HG03354 (cell line): Measurements from ENCODE around the gene CCNI.

Experiments
- ATAC-seq: cut with Tn5 transposase; IDR thresholded peaks from one replicate; pipeline ENCODE4 v1.9.1; 2021; ENCODE audit warnings: mild to moderate bottlenecking; ENCODE audit not compliant: unreplicated experiment, poor library complexity, severe bottlenecking

The CCNI gene

GRCh38 chr4:77012726-77013125 lies 63.1 kb downstream of the CCNI start:
- no peak for ATAC-seq

DNA sequence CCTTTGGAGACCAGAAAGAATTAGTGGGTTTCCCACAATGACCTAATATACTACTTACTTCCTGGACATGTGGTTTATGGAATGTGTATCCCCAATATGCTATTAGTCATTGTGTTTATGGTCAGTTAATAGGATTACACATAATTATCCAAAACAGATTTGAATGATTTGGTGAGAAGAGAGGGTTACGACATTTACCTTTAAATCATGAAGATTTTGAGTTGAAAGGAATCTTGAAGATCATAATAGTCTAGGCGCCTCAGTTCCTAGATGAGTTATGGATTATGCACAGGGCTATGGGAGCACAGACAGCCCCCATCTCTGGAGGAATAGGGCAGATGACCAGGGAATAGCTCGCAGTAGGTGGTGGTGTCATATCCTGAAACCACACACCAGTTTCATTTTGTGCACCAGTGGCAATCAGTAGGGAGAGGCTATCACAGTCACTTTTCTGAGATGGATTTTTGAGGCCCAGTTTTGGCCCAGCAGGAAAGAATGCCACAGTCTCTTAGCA lies 64.9 kb downstream of the CCNI start:
- no peak for ATAC-seq

GRCh38 chr4:77009511-77010115 lies 66.2 kb downstream of the CCNI start:
- no peak for ATAC-seq

DNA sequence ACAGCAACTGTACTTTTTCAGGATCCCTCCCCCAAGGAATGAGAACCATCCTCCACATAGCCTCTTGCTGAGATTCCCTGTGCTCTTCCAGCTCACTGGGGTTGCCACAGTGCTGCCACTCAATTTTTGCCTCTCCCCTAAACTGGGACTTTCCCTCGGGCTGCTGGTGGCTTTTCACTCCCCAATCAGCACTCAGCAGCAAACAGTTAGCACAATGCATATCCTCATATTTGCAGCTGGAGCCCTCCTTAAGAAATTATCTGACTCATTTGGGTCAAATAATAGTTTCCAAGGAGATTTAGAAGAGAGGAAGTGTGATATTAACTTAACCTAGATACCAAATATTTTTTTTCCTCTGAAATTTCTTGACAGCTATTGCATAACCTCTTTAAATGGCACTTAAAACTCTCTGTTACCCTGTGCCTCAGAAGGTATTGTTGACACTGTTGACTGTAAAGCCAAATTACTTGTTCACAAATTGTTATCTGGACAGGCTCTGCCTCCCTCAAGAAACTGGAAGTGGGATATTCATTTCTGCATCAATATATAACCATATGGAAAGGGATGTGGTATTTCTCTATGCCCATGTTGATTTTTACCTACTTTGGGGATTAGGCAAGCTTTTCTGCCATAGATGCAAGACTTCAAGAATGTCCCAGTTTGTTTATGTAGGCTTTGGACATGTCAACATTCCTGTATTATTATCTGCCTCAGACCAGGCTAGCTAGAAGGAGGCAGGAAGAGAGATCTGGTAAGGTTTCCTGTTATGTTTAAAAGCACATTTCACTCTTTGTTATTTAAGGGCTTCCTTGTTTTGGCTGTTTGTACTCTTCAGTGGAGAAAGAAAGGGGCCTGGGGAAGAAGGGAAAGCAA lies 68.2 kb downstream of the CCNI start:
- peak; percentile 90 for ATAC-seq

DNA sequence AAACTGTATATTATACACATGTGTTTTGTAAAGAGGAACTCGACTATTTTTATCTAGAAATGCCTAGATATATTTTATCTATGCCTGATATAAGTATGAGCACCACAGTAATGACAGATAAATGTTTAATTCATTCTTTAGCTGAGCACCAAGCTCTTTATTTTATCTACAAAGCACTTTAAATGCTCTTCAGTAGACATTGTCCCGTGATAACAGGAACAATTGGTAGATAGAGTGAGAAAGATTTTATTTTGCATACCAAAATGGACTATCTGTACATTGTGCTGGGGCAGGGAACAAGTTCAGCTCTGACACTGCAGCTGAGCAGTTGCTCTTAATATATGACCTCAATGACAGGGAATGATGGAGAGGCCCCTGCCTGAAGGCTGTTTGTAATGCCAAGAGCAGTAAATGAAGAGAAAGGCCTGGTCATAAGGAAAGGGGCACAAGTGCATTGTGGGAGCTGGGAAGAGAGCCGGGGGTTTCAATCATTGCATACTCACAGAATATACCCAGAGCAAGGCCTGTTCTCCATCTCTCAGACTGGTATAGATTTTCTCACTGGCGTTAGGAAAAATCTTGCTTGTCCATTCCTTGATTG lies 68.9 kb downstream of the CCNI start:
- no peak for ATAC-seq

DNA sequence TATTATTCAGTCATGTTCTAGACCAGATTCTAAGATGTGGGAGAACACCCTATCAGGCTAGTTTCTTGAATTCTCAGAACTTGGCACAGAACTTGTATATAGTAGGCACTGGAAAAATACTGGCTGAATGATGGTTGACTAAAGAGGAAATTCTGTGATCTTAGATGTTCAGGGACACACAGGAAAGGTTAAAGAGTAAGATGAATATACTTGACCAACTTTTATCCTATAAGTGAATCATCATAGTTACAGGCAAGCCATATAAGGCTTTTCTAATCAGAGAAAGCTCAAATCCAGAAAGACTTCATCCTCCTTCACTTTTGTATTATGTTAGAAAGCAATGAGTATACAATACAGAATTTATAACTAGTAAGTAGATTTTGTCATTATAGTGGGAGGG lies 72.4 kb downstream of the CCNI start:
- ATAC-seq = no peak

DNA sequence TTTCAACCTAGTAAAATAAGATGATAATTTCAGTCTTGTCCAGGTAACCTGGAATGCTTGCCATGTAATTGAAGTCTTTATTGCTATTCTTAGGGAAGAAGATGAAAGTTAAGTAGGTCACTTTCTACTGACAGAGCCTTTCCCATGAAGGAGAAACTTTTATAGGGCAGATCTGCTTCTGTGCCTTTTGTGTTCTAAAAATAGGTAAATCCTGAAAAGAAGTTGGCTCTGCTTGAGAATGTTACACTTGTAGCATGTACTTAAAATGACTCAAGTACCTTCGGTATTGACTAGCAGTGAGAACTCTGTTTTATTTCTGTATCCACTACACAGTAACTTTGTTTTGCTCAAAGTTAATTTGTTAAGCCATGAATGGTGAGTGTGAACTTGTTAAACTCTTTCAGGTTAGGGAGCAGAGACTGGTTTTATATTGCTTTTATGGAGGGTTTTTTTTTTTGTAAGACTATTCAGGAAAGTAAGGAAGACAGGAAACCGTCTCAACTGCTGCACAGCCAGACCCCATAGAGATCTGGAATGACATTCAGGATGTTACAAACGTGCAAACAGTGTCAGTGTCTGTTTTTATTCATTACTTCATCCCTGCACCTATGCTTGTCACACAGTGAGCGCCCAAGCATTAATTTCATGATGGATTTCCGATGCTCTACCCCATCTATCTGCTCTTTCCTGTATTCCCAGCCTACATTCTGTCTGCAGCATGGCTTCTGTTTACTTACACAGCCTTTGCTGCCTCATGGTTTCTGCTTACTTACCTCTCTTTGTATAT lies 73.3 kb downstream of the CCNI start:
- ATAC-seq = no peak

- ATAC-seq = no peak
Observed at GRCh38 chr4:77001907-77002306, 73.9 kb downstream of the CCNI start.

GRCh38 chr4:76998251-76998901 lies 77.4 kb downstream of the CCNI start:
- no peak for ATAC-seq

- no peak for ATAC-seq
Observed at GRCh38 chr4:76997532-76997931, 78.3 kb downstream of the CCNI start.
